Measurements from ENCODE around the gene PTX3. TPM values are rescaled to one million over a fixed set of nuclear protein-coding genes. Genes with fewer than 3 reads are reported as not detected.

The PTX3 gene
- total and polyA plus RNA-seq, 4 experiments from 2014 or later, result 0.22 to 0.23 TPM; not detected in 2

DNA sequence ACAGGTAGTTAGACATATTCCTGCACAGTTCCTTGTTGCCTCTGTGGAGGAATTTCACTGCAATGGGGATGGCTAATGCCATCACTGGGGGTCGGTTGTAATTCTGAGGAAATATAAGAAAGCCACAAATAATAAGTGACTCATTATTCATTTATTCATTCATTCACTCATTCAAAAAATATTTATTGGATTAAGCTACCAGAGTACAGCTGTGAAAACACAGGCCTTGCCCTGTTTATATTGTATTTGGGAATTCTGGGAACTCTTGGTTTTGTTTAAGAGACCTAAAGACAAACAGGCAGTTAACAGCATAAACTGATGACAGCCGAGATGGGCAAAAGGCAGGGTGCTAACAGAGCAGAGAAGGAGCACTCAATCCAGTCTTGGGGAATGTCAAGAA is 23.6 kb downstream of the PTX3 start:
- H3K4me1 ChIP-seq (ENCODE audit: insufficient read depth, low read length), result no peaks in the 10 kb centered on the region
- H3K27ac ChIP-seq (ENCODE audit: low read depth, low read length), result no peak overlapping the region
- peaks cover 0 to 6% (median under 1%) of the 10 kb centered on the region in 8 donors for H3K9me3 Mint-ChIP-seq
- H3K36me3 ChIP-seq (ENCODE audit: insufficient read depth, low read length), result no peaks in the 10 kb centered on the region
- no peaks in the 10 kb centered on the region for H3K4me1 Mint-ChIP-seq
- H3K27ac Mint-ChIP-seq, result no peak overlapping the region
- CTCF ChIA-PET (ENCODE audit: partially characterized antibody), result no interaction called here
- no peaks in the 10 kb centered on the region for H3K9me3 ChIP-seq (ENCODE audit: control insufficient read depth in 1 of 2, low read length in 2 of 2)
- no peaks in the 10 kb centered on the region for H3K36me3 Mint-ChIP-seq
- H3K27me3 Mint-ChIP-seq, result peaks cover 2 to 4% of the 10 kb centered on the region in 2 donors
- POLR2A ChIA-PET (ENCODE audit: partially characterized antibody), result no interaction called here
- H3K27me3 ChIP-seq (ENCODE audit: insufficient read depth, low read length), result no peaks in the 10 kb centered on the region
- H3K4me3 ChIP-seq (ENCODE audit: low read length in 2 of 2), result no peak overlapping the region
- no peak for DNase-seq
- intact Hi-C loops (cut with micrococcal nuclease), result no loop called here
- no peak overlapping the region for H3K4me3 Mint-ChIP-seq

DNA sequence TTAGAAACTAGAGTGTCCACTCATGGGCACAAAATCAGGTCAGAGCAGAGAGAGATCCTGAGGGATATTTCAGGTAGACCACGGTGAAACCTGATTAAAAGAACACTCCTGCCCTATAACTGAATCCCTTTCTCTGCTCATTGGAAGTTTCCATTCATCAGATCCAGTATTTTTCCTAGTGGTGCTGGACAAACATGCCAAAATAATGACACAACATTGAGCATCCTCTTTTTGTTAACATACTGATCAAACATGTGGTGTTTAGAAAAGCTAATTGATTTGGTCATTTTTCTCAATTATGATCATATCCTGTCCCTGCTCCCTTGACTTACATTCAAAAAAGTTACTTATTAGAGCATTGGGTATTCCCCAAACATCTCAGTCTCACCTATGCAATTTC is 27.2 kb downstream of the PTX3 start:
- Histone ChIP-seq H3K9me3 (ENCODE audit: control insufficient read depth in 1 of 2, low read length in 2 of 2) (no peaks in the 10 kb centered on the region), H3K27me3 (ENCODE audit: insufficient read depth, low read length) (no peaks in the 10 kb centered on the region), H3K4me1 (ENCODE audit: insufficient read depth, low read length) (no peaks in the 10 kb centered on the region), H3K4me3 (ENCODE audit: low read length in 2 of 2) (no peak overlapping the region), H3K36me3 (ENCODE audit: insufficient read depth, low read length) (no peaks in the 10 kb centered on the region), H3K27ac (ENCODE audit: low read depth, low read length) (no peak overlapping the region)
- CTCF ChIA-PET (ENCODE audit: partially characterized antibody), result no interaction called here
- intact Hi-C loops (cut with micrococcal nuclease), result no loop called here
- H3K9me3 Mint-ChIP-seq, result peaks cover 0 to 4% (median 0%) of the 10 kb centered on the region in 8 donors
- H3K27ac Mint-ChIP-seq, result no peak overlapping the region
- H3K4me3 Mint-ChIP-seq, result no peak overlapping the region
- no peaks in the 10 kb centered on the region for H3K4me1 Mint-ChIP-seq
- no peak for DNase-seq
- no peaks in the 10 kb centered on the region for H3K36me3 Mint-ChIP-seq
- peaks cover 2 to 4% of the 10 kb centered on the region in 2 donors for H3K27me3 Mint-ChIP-seq
- POLR2A ChIA-PET (ENCODE audit: partially characterized antibody), result no interaction called here

DNA sequence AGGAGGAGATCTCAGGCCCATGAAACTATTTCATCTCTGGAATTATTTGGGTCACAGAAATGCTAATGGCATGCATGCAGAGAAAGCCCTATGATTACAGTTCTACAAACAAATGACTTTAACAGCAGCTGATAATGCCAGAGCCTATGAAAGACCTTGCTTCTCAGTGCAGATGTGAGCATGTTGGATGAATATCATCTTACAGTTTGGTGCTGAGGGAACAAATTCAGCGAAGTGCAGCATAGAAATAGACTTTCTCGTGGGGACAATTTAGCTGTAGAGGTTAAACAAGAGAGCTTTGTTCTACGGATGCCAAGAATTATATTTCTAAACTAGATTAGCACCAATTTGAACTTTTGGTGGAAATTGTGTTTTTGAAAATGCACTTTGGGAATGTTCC is 27.7 kb downstream of the PTX3 start:
- Histone ChIP-seq H3K27me3 (ENCODE audit: insufficient read depth, low read length) (no peaks in the 10 kb centered on the region), H3K27ac (ENCODE audit: low read depth, low read length) (no peak overlapping the region), H3K4me1 (ENCODE audit: insufficient read depth, low read length) (no peaks in the 10 kb centered on the region), H3K4me3 (ENCODE audit: low read length in 2 of 2) (no peak overlapping the region), H3K36me3 (ENCODE audit: insufficient read depth, low read length) (no peaks in the 10 kb centered on the region), H3K9me3 (ENCODE audit: control insufficient read depth in 1 of 2, low read length in 2 of 2) (no peaks in the 10 kb centered on the region)
- intact Hi-C loops (cut with micrococcal nuclease), result no loop called here
- ChIA-PET CTCF (ENCODE audit: partially characterized antibody) (no interaction called here), POLR2A (ENCODE audit: partially characterized antibody) (no interaction called here)
- peaks cover 0 to 4% (median 0%) of the 10 kb centered on the region in 8 donors for H3K9me3 Mint-ChIP-seq
- no peak for DNase-seq
- no peak overlapping the region for H3K4me3 Mint-ChIP-seq
- no peaks in the 10 kb centered on the region for H3K4me1 Mint-ChIP-seq
- no peaks in the 10 kb centered on the region for H3K36me3 Mint-ChIP-seq
- peaks cover 2 to 4% of the 10 kb centered on the region in 2 donors for H3K27me3 Mint-ChIP-seq
- H3K27ac Mint-ChIP-seq, result no peak overlapping the region

DNA sequence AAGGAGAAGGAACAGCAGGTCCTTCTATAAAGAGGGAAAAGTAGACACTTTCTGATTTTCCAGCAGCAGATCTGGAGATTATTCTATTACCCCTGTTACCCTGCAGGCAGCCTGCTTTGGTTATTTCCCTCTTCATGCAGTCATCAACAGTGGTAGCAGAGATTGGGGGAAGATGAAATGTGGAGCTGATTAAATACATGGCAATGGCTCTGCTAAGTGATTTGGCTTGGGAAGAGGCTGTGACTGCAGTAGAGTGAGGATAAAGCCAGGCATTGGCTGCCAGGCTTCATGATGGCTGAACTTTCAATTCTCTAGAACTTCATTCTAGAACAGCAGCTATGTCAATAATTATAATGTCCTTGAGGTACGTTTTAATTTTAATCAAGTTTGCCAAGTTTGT is 29.1 kb downstream of the PTX3 start:
- H3K4me1 Mint-ChIP-seq, result no peaks in the 10 kb centered on the region

DNA sequence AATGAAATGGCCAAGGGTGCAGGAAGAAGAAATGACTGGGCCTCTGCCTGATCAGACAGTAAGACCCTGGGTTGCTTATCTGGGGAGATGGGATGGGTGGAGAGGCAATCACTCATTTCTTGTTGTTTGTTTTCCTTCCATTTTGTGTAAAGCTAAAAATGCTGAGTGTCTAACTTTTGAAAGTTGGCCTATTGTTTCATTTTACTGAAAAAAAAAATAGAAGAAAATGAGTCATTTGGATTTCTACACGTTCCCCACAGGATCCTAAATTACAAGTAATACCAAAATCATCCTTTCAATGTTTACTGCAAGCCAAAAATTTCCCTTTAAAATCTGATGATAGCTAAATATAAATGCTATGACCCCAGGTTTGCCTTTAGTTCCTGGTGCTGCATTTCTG is 30.6 kb downstream of the PTX3 start:
- no peak overlapping the region for H3K27ac ChIP-seq (ENCODE audit: low read depth, low read length)
- H3K36me3 ChIP-seq (ENCODE audit: insufficient read depth, low read length), result no peaks in the 10 kb centered on the region
- ChIA-PET CTCF (ENCODE audit: partially characterized antibody) (no interaction called here), POLR2A (ENCODE audit: partially characterized antibody) (no interaction called here)
- H3K36me3 Mint-ChIP-seq, result no peaks in the 10 kb centered on the region
- H3K4me3 Mint-ChIP-seq, result no peak overlapping the region
- no peaks in the 10 kb centered on the region for H3K9me3 ChIP-seq (ENCODE audit: control insufficient read depth in 1 of 2, low read length in 2 of 2)
- H3K27me3 ChIP-seq (ENCODE audit: insufficient read depth, low read length), result no peaks in the 10 kb centered on the region
- H3K9me3 Mint-ChIP-seq, result peaks cover 0 to 2% (median 0%) of the 10 kb centered on the region in 8 donors
- intact Hi-C loops (cut with micrococcal nuclease), result no loop called here
- DNase-seq, result no peak
- H3K4me1 Mint-ChIP-seq, result no peaks in the 10 kb centered on the region
- no peaks in the 10 kb centered on the region for H3K27me3 Mint-ChIP-seq
- no peak overlapping the region for H3K4me3 ChIP-seq (ENCODE audit: low read length in 2 of 2)
- no peaks in the 10 kb centered on the region for H3K4me1 ChIP-seq (ENCODE audit: insufficient read depth, low read length)
- no peak overlapping the region for H3K27ac Mint-ChIP-seq

More for the DNA sequence above, 29.1 kb downstream of the PTX3 start:
- Mint-ChIP-seq H3K27ac (no peak overlapping the region), H3K27me3 (peaks cover 0 to under 1% of the 10 kb centered on the region in 2 donors), H3K9me3 (peaks cover 0 to 2% (median 0%) of the 10 kb centered on the region in 8 donors), H3K4me3 (no peak overlapping the region), H3K36me3 (no peaks in the 10 kb centered on the region)
- no peaks in the 10 kb centered on the region for H3K4me1 ChIP-seq (ENCODE audit: insufficient read depth, low read length)
- intact Hi-C loops (cut with micrococcal nuclease), result no loop called here
- no peaks in the 10 kb centered on the region for H3K27me3 ChIP-seq (ENCODE audit: insufficient read depth, low read length)
- H3K9me3 ChIP-seq (ENCODE audit: control insufficient read depth in 1 of 2, low read length in 2 of 2), result no peaks in the 10 kb centered on the region
- POLR2A ChIA-PET (ENCODE audit: partially characterized antibody), result no interaction called here
- H3K27ac ChIP-seq (ENCODE audit: low read depth, low read length), result no peak overlapping the region
- no peak overlapping the region for H3K4me3 ChIP-seq (ENCODE audit: low read length in 2 of 2)
- CTCF ChIA-PET (ENCODE audit: partially characterized antibody), result no interaction called here
- DNase-seq, result no peak
- no peaks in the 10 kb centered on the region for H3K36me3 ChIP-seq (ENCODE audit: insufficient read depth, low read length)

DNA sequence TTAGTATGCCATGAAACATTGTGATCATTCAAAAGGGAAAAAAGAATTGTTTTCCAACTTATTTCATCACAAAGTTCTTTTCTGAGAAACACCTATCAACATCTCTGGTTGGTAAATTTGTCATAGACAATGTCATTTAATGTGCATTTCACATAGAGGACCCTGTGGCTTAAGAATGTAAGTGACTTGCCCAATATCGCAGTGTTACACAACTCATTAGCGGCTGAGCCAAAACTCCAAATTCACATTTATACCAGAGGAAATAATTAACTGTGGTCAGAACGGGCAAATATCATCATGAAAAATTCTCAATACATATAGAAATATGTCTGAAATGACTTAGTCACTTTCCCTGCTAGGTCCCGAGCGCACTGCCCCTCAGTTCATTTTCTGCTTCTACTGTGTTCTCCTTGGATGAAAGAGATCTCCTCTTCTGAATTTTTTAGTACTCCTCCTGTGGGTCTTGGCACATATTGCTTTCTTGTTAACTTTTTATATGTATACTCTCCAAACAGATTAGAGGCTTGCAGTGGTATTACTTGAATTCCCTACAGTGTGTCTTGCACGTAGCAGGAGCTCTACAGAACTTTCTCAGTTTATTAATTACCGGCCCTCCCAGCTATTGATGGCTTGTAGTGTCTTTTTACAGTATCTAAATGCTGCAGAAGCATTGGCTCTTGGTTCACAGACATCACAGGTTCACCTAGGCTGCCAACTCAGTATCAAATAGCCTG is 33.1 kb downstream of the PTX3 start:
- Mint-ChIP-seq H3K27me3 (no peaks in the 10 kb centered on the region), H3K36me3 (no peaks in the 10 kb centered on the region), H3K9me3 (peaks cover 0 to 2% (median 0%) of the 10 kb centered on the region in 8 donors), H3K4me3 (no peak overlapping the region), H3K27ac (no peak overlapping the region), H3K4me1 (no peaks in the 10 kb centered on the region)
- Histone ChIP-seq H3K4me3 (ENCODE audit: low read length in 2 of 2) (no peak overlapping the region), H3K9me3 (ENCODE audit: control insufficient read depth in 1 of 2, low read length in 2 of 2) (no peaks in the 10 kb centered on the region), H3K4me1 (ENCODE audit: insufficient read depth, low read length) (no peaks in the 10 kb centered on the region), H3K27ac (ENCODE audit: low read depth, low read length) (no peak overlapping the region), H3K36me3 (ENCODE audit: insufficient read depth, low read length) (no peaks in the 10 kb centered on the region), H3K27me3 (ENCODE audit: insufficient read depth, low read length) (no peaks in the 10 kb centered on the region)
- CTCF ChIA-PET (ENCODE audit: partially characterized antibody), result no interaction called here
- DNase-seq, result no peak
- intact Hi-C loops (cut with micrococcal nuclease), result no loop called here
- POLR2A ChIA-PET (ENCODE audit: partially characterized antibody), result no interaction called here

DNA sequence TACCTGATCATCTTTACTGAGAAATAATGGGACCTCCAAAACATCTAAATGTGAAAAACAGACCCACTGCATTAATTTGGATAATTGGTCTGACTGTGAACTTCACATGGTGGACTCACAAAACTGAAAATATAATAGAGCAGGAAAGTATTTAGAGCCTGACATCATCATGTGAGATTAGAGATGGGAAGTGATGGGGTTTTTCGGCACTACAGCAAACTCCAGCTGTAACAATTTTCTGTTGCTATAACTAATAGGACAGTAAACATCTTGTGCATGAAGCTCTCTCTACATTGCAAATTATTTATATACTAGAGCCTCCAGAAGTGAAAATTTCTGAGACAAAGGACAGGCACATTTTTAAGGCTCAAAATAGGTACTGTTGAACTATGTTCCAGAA is 34.4 kb downstream of the PTX3 start:
- Histone ChIP-seq H3K27me3 (ENCODE audit: insufficient read depth, low read length) (no peaks in the 10 kb centered on the region), H3K27ac (ENCODE audit: low read depth, low read length) (no peak overlapping the region), H3K4me1 (ENCODE audit: insufficient read depth, low read length) (no peaks in the 10 kb centered on the region), H3K36me3 (ENCODE audit: insufficient read depth, low read length) (no peaks in the 10 kb centered on the region), H3K4me3 (ENCODE audit: low read length in 2 of 2) (no peak overlapping the region), H3K9me3 (ENCODE audit: control insufficient read depth in 1 of 2, low read length in 2 of 2) (no peaks in the 10 kb centered on the region)
- ChIA-PET CTCF (ENCODE audit: partially characterized antibody) (no interaction called here), POLR2A (ENCODE audit: partially characterized antibody) (no interaction called here)
- intact Hi-C loops (cut with micrococcal nuclease), result no loop called here
- peaks cover 0 to 2% (median 0%) of the 10 kb centered on the region in 8 donors for H3K9me3 Mint-ChIP-seq
- DNase-seq, result no peak
- no peaks in the 10 kb centered on the region for H3K4me1 Mint-ChIP-seq
- H3K36me3 Mint-ChIP-seq, result no peaks in the 10 kb centered on the region
- no peak overlapping the region for H3K4me3 Mint-ChIP-seq
- H3K27ac Mint-ChIP-seq, result no peak overlapping the region
- H3K27me3 Mint-ChIP-seq, result no peaks in the 10 kb centered on the region

DNA sequence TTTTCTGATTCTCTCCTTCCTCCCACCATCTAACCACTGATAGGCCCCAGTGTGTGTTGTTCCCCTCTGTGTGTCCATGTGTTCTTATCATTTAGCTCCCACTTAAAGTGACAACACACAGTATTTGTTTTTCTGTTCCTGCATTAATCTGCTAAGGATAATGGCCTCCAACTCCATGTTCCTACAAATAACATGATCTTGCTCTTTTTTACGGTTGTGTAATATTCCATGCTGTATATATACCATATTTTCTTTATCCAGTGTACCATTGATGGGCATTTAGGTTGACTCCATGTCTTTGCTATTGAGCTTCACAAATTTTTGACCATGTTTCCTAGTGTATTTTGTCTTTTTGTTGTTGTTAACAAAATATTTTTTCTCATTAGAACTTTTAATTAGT is 36.0 kb downstream of the PTX3 start:
- Histone ChIP-seq H3K27ac (ENCODE audit: low read depth, low read length) (no peak overlapping the region), H3K4me1 (ENCODE audit: insufficient read depth, low read length) (no peaks in the 10 kb centered on the region), H3K27me3 (ENCODE audit: insufficient read depth, low read length) (no peaks in the 10 kb centered on the region), H3K9me3 (ENCODE audit: control insufficient read depth in 1 of 2, low read length in 2 of 2) (no peaks in the 10 kb centered on the region), H3K36me3 (ENCODE audit: insufficient read depth, low read length) (no peaks in the 10 kb centered on the region), H3K4me3 (ENCODE audit: low read length in 2 of 2) (no peak overlapping the region)
- DNase-seq, result no peak
- no peak overlapping the region for H3K4me3 Mint-ChIP-seq
- ChIA-PET POLR2A (ENCODE audit: partially characterized antibody) (no interaction called here), CTCF (ENCODE audit: partially characterized antibody) (no interaction called here)
- H3K4me1 Mint-ChIP-seq, result no peaks in the 10 kb centered on the region
- no peaks in the 10 kb centered on the region for H3K36me3 Mint-ChIP-seq
- H3K9me3 Mint-ChIP-seq, result no peaks in the 10 kb centered on the region
- H3K27ac Mint-ChIP-seq, result no peak overlapping the region
- no peaks in the 10 kb centered on the region for H3K27me3 Mint-ChIP-seq
- intact Hi-C loops (cut with micrococcal nuclease), result no loop called here

Measured in CD4-positive, alpha-beta memory T cell (primary cell).